Left ventricle myocardium superior (tissue), 1 donor: ENCODE measurements around the gene ITGAV. TPM values are rescaled to one million over a fixed set of nuclear protein-coding genes. Genes with fewer than 3 reads are reported as not detected.
A peak's percentile ranks its signal among the peaks of the same experiment; 100 is the strongest.
"Not testable (repeated sequence)": the region's sequence is repeated elsewhere in the genome, so short reads cannot be mapped to it uniquely, and the experiment has no call there.

Experiments
- ATAC-seq: fragments of 200-7000 bp; cut with Tn5 transposase; one replicate; pipeline ENCODE4 v1.9.1; 2020; ENCODE audit warnings: mild to moderate bottlenecking, moderate library complexity
- DNase-seq: peaks from one replicate; pipeline ENCODE4 v3.0.0-alpha.2; 2020
- intact Hi-C: fragments of 100-400 bp; cut with micrococcal nuclease; formaldehyde crosslinking; loops from one replicate; pipeline ENCODE4 v1.11.0; 2022
- long read RNA-seq: library from polyadenylated mRNA; unstranded; transcript quantifications from one replicate; pipeline ENCODE4 v2.0.0, GENCODE V29; 2021
- total RNA-seq: library from RNA; stranded (reverse); fragmentation: NEBNext Ultra II Directional; extraction: Animal tissue kit (Norgen Biotek cat#: 25700); gene quantifications from one replicate; pipeline ENCODE4 v1.2.1, GENCODE V29; 2021
- donor health status: DM: no; HTN: yes; CAD: no; lungs with severe emphysema.

The ITGAV gene
- 143 TPM for total RNA-seq
- long read RNA-seq, full-length matches to known transcripts: 49 of 92 reads
- long read RNA-seq, partial matches to known transcripts: 30 of 92 reads
- long read RNA-seq, other reads (novel, unspliced or antisense): 13 of 92 reads

DNA sequence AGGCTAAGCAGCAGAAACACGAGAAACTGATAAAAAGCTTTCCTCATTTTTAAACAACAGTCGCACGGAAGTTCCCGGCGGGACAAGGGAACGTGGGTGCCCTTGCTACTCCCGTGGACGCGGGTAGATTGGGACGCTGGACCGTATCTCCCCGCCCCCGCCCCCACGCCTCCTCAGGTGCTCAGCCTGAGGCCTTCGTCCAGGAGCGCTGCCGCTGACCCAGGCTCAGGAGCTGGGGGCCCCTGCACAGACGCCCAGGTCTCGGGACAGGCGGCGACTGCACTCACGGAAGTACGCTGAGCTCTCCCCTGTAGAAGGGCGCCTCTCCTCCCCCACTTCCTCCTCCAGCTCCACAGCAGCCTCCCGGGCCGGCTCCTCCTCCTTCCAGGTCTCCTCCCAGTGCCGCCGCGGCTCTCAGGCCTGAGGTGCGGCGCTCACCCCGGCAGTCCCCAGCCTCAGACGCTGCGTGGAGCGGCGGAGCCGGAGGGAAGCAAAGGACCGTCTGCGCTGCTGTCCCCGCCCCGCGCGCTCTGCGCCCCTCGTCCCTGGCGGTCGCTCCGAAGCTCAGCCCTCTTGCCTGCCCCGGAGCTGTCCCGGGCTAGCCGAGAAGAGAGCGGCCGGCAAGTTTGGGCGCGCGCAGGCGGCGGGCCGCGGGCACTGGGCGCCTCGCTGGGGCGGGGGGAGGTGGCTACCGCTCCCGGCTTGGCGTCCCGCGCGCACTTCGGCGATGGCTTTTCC is at the start of gene ITGAV:
Gene ITGAV (plus strand): TSS at position 445 of the 738 bp plus-strand sequence. CDS start 283 bp downstream, at position 728.
- intact Hi-C loops: no loop called here
- DNase-seq: peak; percentile 95
- ATAC-seq: peak; percentile 98

DNA sequence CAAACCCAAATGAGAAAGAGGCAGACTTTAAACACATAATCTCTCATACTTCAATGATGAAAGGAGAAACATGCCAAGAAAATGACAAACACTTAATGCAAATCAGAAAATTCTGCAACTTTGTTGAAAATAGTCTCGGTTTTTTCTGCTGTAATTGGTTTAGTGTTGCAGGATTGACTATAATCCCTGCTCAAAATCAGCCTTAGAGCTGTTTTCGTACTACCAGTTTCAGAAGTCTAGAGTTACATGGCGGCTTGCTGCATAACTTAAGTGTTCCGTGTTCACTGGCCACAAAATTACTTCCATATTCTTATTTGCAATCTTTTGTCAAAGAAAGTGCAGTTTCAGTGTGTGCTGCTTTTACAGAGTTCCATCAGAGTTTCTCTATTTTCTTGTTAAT is 48.9 kb upstream of the ITGAV start:
- DNase-seq: no peak
- ATAC-seq: no peak
- intact Hi-C loops: no loop called here

DNA sequence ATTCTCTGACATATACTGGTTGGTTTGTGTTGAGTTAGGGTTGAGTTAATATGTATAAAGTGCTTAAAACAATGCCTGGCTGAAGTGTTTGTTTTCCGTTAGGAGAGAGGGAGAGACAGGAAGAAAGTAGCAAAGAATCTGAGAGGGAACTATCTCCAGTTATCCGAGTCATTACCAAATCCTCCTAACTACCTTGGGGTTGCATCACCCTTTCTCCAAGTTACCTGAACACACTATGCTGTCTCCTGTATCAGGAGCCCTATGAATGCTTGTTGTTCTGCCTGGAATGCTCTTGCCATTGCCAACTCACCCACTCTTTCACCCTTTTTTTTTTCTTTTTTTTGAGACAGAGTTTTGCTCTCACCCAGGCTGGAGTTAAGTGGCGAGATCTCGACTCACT is 47.9 kb upstream of the ITGAV start:
- ATAC-seq: no peak
- intact Hi-C loops: no loop called here

DNA sequence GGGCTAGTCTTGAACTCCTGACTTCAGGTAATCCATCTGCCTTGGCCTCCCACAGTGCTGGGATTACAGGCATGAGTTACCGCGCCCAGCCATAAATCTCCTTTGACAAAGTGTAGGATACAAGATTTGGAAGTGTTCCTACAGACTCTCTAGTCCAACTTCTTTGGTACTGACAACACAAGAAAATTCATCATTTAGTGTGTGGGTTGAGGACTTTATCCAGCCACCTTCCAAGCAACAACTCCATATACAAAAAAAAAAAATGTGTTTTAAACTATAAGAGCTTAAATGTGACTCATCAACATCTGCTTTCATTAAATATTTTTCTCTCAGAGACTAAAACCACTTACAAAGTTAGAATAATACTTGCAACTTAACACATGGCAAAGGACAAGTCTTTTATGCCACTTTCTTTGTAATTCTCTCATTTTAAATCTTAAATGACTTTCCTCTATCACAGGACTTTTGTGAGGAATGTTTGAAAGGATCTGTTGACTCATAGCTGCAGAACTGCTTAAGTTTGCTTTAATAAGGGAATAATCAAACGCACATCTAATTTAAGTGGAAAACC is 46.2 kb upstream of the ITGAV start:
- intact Hi-C loops: no loop called here
- DNase-seq (no peak), ATAC-seq (no peak)

More for the DNA sequence above, 47.9 kb upstream of the ITGAV start:
- DNase-seq: no peak

DNA sequence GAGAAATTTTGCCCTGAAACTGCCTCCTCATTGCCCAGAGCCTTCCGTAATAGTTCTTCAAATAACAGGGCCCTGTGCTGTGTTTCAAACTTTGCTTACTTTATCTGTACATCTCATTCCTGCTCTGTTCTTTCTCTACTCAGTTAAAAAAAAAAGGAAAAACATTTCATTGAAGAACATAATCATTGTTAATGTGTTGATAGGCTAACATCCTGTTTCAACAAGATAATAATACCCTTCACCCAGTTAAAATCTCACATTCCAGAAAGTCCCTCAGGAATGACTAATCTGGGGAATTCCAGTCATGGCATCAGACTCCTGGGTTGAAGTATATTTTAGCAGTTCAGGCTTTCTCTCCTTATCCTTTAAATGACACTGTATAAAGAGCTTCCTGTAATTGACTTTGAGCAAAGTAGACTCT is 45.6 kb upstream of the ITGAV start:
- ATAC-seq (peak; percentile 26), DNase-seq (no peak)
- intact Hi-C loops: no loop called here

DNA sequence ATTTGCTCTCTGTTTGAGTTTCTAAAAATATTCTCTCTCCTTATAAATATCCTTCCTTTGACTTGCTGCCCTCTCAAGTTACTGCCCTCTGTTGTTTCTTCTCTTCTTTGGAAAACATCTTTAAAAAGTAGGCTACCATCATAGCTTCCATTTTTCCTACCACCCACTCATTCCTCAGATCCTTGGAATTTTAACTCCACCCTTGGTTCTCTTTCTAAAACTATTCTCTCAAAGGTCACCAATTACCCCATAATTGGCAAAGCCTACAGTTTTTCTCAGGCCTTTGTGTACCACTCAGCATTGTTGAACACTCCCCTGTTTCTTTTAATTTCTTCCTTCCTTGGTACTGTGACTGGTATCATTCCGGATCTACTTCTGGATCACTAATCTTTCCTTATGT is 43.0 kb upstream of the ITGAV start:
- DNase-seq: no peak
- intact Hi-C loops: no loop called here
- ATAC-seq: no peak

DNA sequence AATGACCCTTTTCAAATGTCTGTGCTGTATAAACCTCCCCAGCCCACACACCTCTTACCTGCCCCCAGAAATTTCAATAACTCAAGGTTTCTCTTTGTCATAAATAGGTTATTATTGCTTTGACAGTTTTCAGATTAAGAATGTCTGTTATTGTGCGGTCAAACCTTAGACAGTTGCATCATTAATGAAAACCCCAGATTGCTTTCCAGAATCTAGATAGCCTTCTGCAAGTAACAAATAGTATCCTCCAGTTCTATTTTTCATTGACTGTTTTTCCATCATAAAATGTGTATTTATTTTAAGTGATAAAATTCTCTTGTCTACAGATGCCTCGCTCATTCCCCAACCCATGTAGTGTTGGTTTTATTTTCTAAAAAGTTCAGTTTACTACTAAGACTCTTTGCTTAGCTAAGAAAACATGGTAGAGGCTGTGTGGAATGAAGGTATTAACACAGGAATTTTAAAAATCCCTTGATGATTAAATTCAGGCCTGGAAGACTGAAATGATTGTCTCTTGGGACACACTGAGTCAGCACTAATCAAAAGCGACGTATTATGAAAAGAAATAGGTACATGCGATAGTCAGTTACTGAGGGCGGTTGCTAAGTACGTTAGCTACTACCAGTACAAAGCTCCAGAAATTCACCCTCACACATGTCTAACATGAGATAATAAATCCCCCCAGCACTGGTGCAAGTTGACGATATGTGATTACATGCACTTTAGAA is 38.4 kb upstream of the ITGAV start:
- no peak for ATAC-seq
- intact Hi-C loops: no loop called here
- DNase-seq: no peak

DNA sequence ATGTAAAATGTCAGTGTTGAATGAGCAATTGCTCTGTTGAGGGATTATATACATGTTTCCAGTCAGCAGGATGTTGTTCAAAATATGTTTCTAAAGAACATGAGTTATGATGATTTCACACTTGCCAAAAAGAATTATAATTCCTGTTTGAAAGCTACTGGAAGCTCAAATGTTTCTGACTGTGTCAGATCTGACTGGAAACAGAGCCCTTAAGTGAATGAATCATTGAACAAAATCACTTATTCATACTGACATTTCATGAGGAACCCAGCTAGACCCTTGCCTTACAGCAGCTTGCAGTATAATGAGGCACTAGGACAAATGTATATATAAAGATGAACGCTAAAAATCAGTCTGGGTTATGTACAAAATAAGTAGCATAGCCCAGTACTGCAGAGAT is 35.4 kb upstream of the ITGAV start:
- ATAC-seq: no peak
- intact Hi-C loops: no loop called here

DNA sequence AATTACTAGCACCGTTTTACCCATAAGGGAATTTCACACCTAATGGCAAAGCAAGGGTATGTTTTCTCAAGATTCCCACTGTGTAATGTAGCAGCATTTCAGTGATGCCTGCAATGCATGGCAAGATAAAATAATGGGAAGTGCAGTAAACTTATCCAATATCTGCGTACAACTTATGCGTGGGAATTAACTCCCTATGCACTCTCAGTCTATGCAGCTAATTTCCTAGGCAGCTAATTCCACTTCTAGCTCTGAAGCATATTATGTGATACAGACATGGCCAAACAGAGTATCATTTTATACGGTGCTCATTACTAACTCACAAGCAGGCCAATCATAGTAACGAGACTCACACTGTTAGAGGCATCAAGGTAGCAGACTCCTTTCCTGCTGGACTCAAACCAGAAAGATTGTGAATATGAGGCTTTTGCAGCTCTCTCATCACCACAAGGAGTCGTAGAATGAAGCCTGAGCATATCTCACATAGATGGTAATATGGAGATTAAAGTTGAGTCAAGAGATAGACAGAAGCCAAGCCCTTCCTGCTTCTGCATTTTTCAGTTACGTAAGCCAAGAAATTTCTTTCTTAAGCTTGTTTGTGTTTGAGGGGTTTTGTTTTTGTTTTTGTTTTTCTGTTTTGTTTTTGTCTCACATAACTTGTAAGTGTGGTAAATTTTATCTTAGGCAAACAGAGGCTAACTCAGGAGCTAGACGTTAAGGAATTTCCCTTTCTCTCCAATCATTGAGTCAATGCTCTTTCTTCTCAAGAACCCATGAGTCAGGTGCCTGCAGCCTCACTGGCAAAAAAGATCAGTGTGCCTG is 34.8 kb upstream of the ITGAV start:
- DNase-seq: no peak
- intact Hi-C loops: no loop called here
- no peak for ATAC-seq

More for the DNA sequence above, 35.4 kb upstream of the ITGAV start:
- DNase-seq: no peak

DNA sequence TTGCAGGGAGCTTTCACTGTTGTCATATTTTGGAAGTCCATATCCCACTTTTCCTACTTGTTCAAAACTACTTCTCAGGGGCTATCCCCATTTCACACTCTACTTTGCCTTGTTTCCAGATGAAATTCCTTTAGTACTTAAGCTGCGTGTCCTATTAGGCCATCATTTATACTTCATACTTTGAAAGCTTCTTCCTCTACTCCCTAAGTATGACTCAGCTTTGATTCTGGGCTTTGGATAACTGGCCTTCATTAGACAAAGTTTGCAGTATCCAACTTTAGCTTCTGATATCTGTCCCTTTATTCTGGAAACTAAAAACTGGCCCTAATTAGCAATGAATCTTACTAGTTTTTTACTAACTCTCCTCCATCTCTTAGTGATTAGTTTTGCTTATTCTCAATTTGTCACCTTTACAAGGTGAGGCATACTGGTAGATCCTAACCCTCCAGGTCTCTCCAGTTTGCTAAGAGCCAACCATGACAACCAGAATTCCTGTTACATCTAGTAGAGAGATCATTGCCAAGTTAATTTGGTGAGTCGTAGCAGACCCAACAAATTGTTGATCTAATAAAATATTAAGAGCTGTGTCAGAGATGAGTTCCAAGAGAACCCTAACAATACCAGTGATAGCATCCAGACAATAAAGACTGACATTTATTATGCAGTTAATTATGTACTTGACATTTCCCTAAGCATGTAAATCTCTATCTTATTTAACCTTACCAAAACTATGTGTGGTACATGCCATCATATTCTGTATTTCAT is 31.2 kb upstream of the ITGAV start:
- DNase-seq (no peak), ATAC-seq (no peak)
- intact Hi-C loops: no loop called here

DNA sequence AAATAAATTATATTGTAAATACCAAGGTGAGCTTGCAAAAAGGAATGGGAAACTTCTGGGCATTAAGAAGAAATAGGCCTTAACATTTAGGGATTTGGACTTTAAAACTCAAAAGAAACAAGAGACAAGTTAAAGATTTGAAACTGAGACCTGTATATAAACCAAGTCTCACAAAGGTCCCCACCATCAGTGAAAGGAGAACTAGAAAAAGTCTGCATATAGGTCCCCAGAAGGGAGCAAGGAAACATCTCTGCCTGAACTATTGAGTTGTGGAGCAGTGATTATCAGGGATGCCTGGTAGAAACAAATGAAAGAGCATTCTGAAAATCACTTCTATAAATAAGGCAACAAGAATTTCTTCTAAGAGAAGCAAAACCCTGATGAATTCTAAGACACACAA is 30.5 kb upstream of the ITGAV start:
- intact Hi-C loops: no loop called here
- ATAC-seq (no peak), DNase-seq (no peak)

DNA sequence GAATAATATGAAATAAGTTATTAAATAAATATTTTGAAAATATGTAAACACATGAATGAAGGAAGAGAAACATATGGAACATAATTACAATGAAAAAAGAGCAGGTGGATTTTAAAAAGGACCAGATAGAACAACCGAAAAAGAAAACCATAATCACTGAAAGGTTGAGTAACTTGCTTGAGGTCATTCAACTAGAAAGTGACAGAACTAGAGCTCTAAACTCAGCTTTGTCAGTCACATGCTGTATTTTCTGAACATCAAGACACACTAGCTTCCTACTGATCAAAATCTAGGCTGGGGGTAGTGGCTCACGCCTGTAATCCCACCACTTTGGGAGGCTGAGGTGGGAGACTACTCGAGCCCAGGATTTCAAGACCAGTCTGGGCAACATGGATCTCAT is 30.0 kb upstream of the ITGAV start:
- intact Hi-C loops: no loop called here
- no peak for ATAC-seq
- no peak for DNase-seq

DNA sequence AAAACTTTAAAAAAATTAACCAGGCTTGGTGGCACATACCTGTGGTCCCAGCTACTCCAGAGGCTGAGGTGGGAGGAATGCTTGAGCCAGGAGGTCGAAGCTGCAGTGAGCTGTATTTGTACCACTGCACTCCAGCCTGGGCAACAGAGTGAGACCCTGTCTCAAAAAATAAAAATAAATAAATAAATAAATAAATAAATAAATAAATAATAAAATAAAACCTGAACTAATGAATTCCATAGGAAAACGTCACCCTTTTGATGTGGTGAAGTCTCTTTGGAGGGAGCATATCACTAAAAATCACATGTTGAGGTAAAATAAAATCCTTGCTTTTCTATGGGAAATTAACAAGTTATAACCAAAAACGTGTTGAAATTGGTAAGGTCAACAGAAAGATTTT is 29.6 kb upstream of the ITGAV start:
- no peak for DNase-seq
- intact Hi-C loops: no loop called here
- no peak for ATAC-seq

DNA sequence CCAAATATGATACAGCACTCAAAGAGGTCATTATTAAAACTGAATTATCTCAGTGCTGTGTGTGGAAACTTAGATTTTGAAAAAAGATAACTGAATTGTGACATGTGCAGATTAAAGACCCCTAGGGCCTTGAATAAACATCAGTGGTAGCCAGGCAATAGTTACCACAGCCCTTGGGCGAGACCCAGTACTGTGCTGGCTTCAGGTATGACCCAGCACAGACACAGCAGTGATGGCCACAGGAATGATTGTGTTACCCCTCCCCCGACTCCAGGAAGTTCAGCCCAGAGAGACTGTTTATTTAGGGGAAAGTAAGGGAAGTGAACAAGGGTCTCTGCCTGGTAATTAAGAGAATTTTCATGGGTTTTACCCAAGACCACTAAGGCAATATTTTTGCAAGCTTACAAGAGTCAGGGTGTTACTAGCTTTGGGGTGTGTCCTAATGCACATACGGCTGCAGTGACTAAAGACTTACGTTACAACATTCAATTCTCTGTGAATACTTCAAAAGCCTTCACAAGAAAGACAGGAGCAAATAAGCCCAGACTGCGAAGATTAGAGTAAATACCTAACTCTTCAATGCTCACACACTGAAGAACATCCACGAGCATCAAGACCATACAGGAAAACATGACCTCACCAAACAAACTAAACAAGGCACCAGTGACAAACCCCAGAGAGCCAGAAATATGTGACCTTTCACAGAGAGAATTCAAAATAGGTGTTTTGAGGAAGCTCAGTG is 28.2 kb upstream of the ITGAV start:
- intact Hi-C loops: no loop called here
- no peak for ATAC-seq

DNA sequence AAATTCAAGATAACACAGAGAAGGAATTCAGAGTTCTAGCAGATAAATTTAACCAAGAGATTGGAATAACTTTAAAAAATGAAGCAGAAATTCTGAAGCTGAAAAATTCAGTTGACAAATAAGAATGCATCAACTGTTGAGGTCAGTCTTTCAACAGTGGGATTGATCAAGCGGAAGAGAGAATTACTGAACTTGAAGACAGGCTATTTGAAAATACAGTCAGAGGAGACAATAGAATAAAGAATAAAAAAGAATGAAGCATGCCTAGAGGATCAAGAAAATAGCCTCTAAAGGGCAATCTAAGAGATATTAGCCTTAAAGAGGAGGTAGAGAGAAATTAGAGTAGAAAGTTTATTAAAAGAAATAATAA is 27.7 kb upstream of the ITGAV start:
- ATAC-seq: no peak
- intact Hi-C loops: no loop called here
- no peak for DNase-seq

More for the DNA sequence above, 28.2 kb upstream of the ITGAV start:
- DNase-seq: no peak

DNA sequence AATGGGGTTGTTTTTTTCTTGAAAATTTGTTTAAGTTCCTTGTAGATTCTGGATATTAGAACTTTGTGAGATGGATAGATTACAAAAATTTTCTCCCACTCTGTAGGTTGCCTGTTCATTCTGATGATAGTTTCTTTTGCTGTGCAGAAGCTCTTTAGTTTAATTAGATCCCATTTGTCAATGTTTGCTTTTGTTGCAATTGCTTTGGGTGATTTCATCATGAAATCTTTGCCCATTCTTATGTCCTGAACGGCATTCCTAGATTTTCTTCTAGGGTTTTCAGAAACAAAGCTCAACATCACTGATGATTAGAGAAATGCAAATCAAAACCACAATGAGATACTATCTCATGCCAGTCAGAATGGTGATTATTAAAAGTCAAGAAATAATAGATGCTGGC is 21.3 kb upstream of the ITGAV start:
- ATAC-seq, intact Hi-C loops, DNase-seq: not testable (repeated sequence)

DNA sequence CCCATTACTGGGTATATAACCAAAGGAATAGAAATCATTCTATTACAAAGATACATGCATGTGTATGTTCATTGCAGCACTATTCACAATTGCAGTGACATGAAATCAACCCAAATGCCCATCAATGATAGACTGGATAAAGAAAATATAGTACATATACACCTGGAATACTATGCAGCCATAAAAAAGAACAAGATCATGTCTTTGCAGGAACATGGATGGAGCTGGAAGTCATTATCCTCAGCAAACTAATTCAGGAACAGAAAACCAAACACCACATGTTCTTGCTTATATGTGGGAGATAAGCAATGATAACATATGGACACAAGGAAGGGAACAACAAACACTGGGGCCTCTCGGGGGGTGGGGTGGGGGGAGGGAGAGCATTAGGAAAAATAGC is 20.7 kb upstream of the ITGAV start:
- DNase-seq, intact Hi-C loops, ATAC-seq: not testable (repeated sequence)

DNA sequence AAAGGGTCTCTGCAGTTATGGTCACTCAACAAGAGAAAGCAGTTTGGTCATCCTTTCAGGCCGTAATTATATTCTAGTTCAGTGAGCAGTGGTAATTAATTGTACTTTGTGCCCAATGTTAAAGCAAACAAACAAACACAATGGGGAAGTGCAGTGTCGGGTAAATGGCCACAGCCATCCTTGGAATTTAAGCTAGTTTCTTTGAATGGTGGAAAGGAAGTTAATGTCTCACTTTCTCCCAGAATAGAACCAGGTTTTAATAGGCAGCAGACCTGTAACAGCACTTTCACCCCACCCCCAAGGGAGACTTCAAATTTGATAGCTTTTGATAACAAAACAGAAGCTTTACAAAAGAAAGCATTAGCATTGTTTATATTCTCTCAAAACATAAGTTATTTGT is 20.0 kb upstream of the ITGAV start:
- DNase-seq (no peak), ATAC-seq (no peak)
- intact Hi-C loops: no loop called here
